ENCODE results near the gene IGFBP4. TPM values are rescaled to one million over a fixed set of nuclear protein-coding genes. Genes with fewer than 3 reads are reported as not detected.

IGFBP4 gene
- total and polyA plus RNA-seq, 2 donors (not counting 1 experiment from before 2014, with no cell fraction given), result 4.6 to 31.3 TPM

DNA sequence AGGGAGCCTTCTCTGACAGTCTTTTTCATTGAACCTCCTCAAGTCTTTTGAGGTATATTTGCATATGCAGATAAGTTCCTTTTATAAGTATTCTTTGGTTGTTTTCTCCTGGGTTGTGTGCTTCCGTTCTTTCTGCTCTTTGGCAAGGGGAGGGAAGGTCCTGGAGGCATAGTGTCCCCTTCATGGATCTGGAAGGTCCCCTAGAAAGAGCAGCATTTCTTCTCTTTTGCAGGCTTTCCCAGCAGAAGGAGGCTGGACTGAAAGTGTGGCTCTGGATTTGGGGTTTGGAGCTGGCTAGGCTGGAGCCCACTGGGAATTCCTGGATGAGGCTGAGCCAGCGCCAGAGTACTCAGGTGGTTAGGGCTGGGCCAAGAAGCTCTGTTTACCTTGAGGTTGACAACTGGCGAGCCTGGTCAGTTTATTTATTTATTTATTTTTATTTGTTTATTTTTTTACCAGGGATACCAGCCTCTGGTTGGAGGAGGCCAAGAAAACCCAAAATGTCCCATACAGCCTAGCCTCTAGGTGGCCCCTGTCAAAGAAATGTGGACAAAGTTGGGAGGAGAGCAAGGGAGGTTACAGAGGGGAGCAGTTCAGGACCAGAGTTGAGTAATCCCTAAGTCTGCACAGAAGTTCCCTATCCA, 20.1 kb upstream of the IGFBP4 start:
- TF ChIP-seq EZH2 (IDR thresholded peaks at IDR 0.05; ENCODE audit: borderline replicate concordance, insufficient read depth, low read depth, low read length, poor library complexity, severe bottlenecking), result no peak
- TF ChIP-seq, protein P1, sequence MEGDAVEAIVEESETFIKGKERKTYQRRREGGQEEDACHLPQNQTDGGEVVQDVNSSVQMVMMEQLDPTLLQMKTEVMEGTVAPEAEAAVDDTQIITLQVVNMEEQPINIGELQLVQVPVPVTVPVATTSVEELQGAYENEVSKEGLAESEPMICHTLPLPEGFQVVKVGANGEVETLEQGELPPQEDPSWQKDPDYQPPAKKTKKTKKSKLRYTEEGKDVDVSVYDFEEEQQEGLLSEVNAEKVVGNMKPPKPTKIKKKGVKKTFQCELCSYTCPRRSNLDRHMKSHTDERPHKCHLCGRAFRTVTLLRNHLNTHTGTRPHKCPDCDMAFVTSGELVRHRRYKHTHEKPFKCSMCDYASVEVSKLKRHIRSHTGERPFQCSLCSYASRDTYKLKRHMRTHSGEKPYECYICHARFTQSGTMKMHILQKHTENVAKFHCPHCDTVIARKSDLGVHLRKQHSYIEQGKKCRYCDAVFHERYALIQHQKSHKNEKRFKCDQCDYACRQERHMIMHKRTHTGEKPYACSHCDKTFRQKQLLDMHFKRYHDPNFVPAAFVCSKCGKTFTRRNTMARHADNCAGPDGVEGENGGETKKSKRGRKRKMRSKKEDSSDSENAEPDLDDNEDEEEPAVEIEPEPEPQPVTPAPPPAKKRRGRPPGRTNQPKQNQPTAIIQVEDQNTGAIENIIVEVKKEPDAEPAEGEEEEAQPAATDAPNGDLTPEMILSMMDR (IDR thresholded peaks at IDR 0.05), result no peak
- no peaks in the 10 kb centered on the region for H4K20me1 ChIP-seq (ENCODE audit: control insufficient read depth, insufficient read depth, low read length, poor library complexity, severe bottlenecking)
- no peak overlapping the region for H2AFZ ChIP-seq (ENCODE audit: insufficient read depth, low read depth, low read length, poor library complexity, severe bottlenecking)
- no peaks in the 10 kb centered on the region for H3K9me3 ChIP-seq (ENCODE audit: control extremely low read depth in 1 of 3, control insufficient read depth in 2 of 3, insufficient read depth in 1 of 3, low read length in 2 of 3)
- H3K4me3 ChIP-seq (ENCODE audit: control extremely low read depth in 1 of 5, extremely low read depth in 1 of 5, insufficient read depth in 1 of 5, low read depth in 2 of 5, low read length in 4 of 5), result no peak overlapping the region
- no peaks in the 10 kb centered on the region for H3K27me3 Mint-ChIP-seq
- no peaks in the 10 kb centered on the region for H3K79me2 ChIP-seq (ENCODE audit: control insufficient read depth, insufficient read depth, low read length)
- no peak overlapping the region for H3K4me3 Mint-ChIP-seq
- H3K9me3 Mint-ChIP-seq (ENCODE audit: insufficient read depth), result no peaks in the 10 kb centered on the region
- no peak for DNase-seq
- intact Hi-C loops (cut with micrococcal nuclease), result no loop called here
- H3K4me1 ChIP-seq (ENCODE audit: control insufficient read depth in 2 of 2, insufficient read depth in 2 of 2, low read length in 2 of 2), result peaks cover 0 to 8% of the 10 kb centered on the region in 2 donors
- POLR2A ChIA-PET, result interaction anchor here (0.7 kb wide), 1 partner anchor 114 kb away, joined by 5 read pairs; the partner anchor contains the start of gene RARA
- no peak overlapping the region for H3K9ac ChIP-seq (ENCODE audit: low read length)
- H3K4me1 Mint-ChIP-seq, result peaks cover 5% of the 10 kb centered on the region
- H3K27ac ChIP-seq (ENCODE audit: low read length in 2 of 2), result no peak overlapping the region
- CTCF ChIA-PET, result interaction anchor here (0.7 to 0.8 kb wide), 3 partner anchors 11 to 110 kb away, joined by 3 to 4 read pairs (median 3); no protein-coding TSS in a partner anchor
- H3K4me2 ChIP-seq (replicated peaks; ENCODE audit: low read depth, low read length, poor library complexity, severe bottlenecking), result no peak overlapping the region
- H3K36me3 ChIP-seq (replicated peaks in 1 of 2; ENCODE audit: control extremely low read depth in 1 of 2, control insufficient read depth in 1 of 2, extremely low read depth in 1 of 2, insufficient read depth in 2 of 2, low read length in 1 of 2), result no peaks in the 10 kb centered on the region
- no peak overlapping the region for H3K27ac Mint-ChIP-seq
- 88% methylated on average over 2 of the region's 3 CpGs for WGBS (ENCODE audit: insufficient coverage)
- no peak for ATAC-seq (ENCODE audit: low read depth)
- H3K27me3 ChIP-seq (replicated peaks in 1 of 4; ENCODE audit: control extremely low read depth in 1 of 4, control insufficient read depth in 3 of 4, insufficient read depth in 4 of 4, low read length in 3 of 4), result no peaks in the 10 kb centered on the region

- no peak overlapping the region for H3K27ac Mint-ChIP-seq
- ATAC-seq (ENCODE audit: low read depth) (no peak), DNase-seq (no peak)
- no peaks in the 10 kb centered on the region for H3K27me3 ChIP-seq (replicated peaks in 1 of 4; ENCODE audit: control extremely low read depth in 1 of 4, control insufficient read depth in 3 of 4, insufficient read depth in 4 of 4, low read length in 3 of 4)
- ChIA-PET POLR2A (no interaction called here), CTCF (interaction anchor here (1.0 to 1.8 kb wide), 4 partner anchors 14 to 107 kb away, joined by 3 to 5 read pairs (median 4); no protein-coding TSS in a partner anchor)
- H3K9me3 Mint-ChIP-seq (ENCODE audit: insufficient read depth), result no peaks in the 10 kb centered on the region
- H3K27ac ChIP-seq (ENCODE audit: low read length in 2 of 2), result no peak overlapping the region
- no peak overlapping the region for H3K9ac ChIP-seq (ENCODE audit: low read length)
- no peak overlapping the region for H3K4me2 ChIP-seq (replicated peaks; ENCODE audit: low read depth, low read length, poor library complexity, severe bottlenecking)
- no peaks in the 10 kb centered on the region for H3K79me2 ChIP-seq (ENCODE audit: control insufficient read depth, insufficient read depth, low read length)
- peaks cover 2% of the 10 kb centered on the region for H3K4me1 Mint-ChIP-seq
- 53% methylated on average over 4 of the region's 4 CpGs for WGBS (ENCODE audit: insufficient coverage)
- no peaks in the 10 kb centered on the region for H4K20me1 ChIP-seq (ENCODE audit: control insufficient read depth, insufficient read depth, low read length, poor library complexity, severe bottlenecking)
- H3K27me3 Mint-ChIP-seq, result no peaks in the 10 kb centered on the region
- H3K4me3 ChIP-seq (ENCODE audit: control extremely low read depth in 1 of 5, extremely low read depth in 1 of 5, insufficient read depth in 1 of 5, low read depth in 2 of 5, low read length in 4 of 5), result no peak overlapping the region
- no peak overlapping the region for H2AFZ ChIP-seq (ENCODE audit: insufficient read depth, low read depth, low read length, poor library complexity, severe bottlenecking)
- TF ChIP-seq, protein P1 (IDR thresholded peaks at IDR 0.05), result no peak
- TF ChIP-seq EZH2 (IDR thresholded peaks at IDR 0.05; ENCODE audit: borderline replicate concordance, insufficient read depth, low read depth, low read length, poor library complexity, severe bottlenecking), result no peak
- no peak overlapping the region for H3K4me3 Mint-ChIP-seq
- no peaks in the 10 kb centered on the region for H3K36me3 ChIP-seq (replicated peaks in 1 of 2; ENCODE audit: control extremely low read depth in 1 of 2, control insufficient read depth in 1 of 2, extremely low read depth in 1 of 2, insufficient read depth in 2 of 2, low read length in 1 of 2)
- H3K9me3 ChIP-seq (ENCODE audit: control extremely low read depth in 1 of 3, control insufficient read depth in 2 of 3, insufficient read depth in 1 of 3, low read length in 2 of 3), result no peaks in the 10 kb centered on the region
- intact Hi-C loops (cut with micrococcal nuclease), result no loop called here
- no peaks in the 10 kb centered on the region for H3K4me1 ChIP-seq (ENCODE audit: control insufficient read depth in 2 of 2, insufficient read depth in 2 of 2, low read length in 2 of 2)
Observed at GRCh38 chr17:40425741-40426140, 17.5 kb upstream of the IGFBP4 start.
